Activated naive CD4-positive, alpha-beta T cell treated with anti-CD3 and anti-CD28 coated beads, Interleukin-2, amount 50 U/mL, for 16 hours (primary cell): ENCODE results near the gene DPH3.
A peak's percentile ranks its signal among the peaks of the same experiment; 100 is the strongest.

Experiments used
- DNase-seq: peaks from one replicate; pipeline ENCODE4 v3.0.0-alpha.2; 2020

Gene DPH3

GRCh38 chr3:16290007-16290826, 25.5 kb upstream of the DPH3 start:
- peak; percentile 58 for DNase-seq

- no peak for DNase-seq
Measured at GRCh38 chr3:16289144-16289889, 24.6 kb upstream of the DPH3 start.

- DNase-seq = no peak
Measured at GRCh38 chr3:16288664-16289063, 23.9 kb upstream of the DPH3 start.

GRCh38 chr3:16286751-16287543, 22.2 kb upstream of the DPH3 start:
- no peak for DNase-seq

- peak; percentile 70 for DNase-seq
Measured at GRCh38 chr3:16286161-16286560, 21.4 kb upstream of the DPH3 start.

- DNase-seq = no peak
Measured at GRCh38 chr3:16284633-16285032, 19.9 kb upstream of the DPH3 start.

- DNase-seq = no peak
Measured at GRCh38 chr3:16280671-16281070, 15.9 kb upstream of the DPH3 start.

GRCh38 chr3:16279010-16279801, 14.5 kb upstream of the DPH3 start:
- no peak for DNase-seq

GRCh38 chr3:16277471-16277870, 12.7 kb upstream of the DPH3 start:
- no peak for DNase-seq

GRCh38 chr3:16273867-16274266, 9.1 kb upstream of the DPH3 start:
- no peak for DNase-seq

- no peak for DNase-seq
Measured at GRCh38 chr3:16272588-16272987, 7.8 kb upstream of the DPH3 start.

GRCh38 chr3:16270855-16271254, 6.1 kb upstream of the DPH3 start:
- DNase-seq = no peak

- no peak for DNase-seq
Measured at GRCh38 chr3:16266714-16267113, 2.0 kb upstream of the DPH3 start.

- no peak for DNase-seq
Measured at GRCh38 chr3:16265455-16265786, 678 bp upstream of the DPH3 start.

- DNase-seq = no peak
Measured at GRCh38 chr3:16264174-16264707, 502 bp downstream of the DPH3 start.

GRCh38 chr3:16262174-16262573, 2.6 kb downstream of the DPH3 start:
- DNase-seq = no peak

GRCh38 chr3:16260046-16260445, 4.7 kb downstream of the DPH3 start:
- no peak for DNase-seq

GRCh38 chr3:16258866-16259265, 5.9 kb downstream of the DPH3 start:
- no peak for DNase-seq

- DNase-seq = no peak
Measured at GRCh38 chr3:16258177-16258576, 6.6 kb downstream of the DPH3 start.

GRCh38 chr3:16257309-16257708, 7.4 kb downstream of the DPH3 start:
- no peak for DNase-seq

- DNase-seq = no peak
Measured at GRCh38 chr3:16255726-16256125, 9.0 kb downstream of the DPH3 start.

- DNase-seq = no peak
Measured at GRCh38 chr3:16255326-16255725, 9.4 kb downstream of the DPH3 start.

GRCh38 chr3:16254916-16255315, 9.8 kb downstream of the DPH3 start:
- DNase-seq = no peak
